ENCODE results near the gene LRIT2.
"Not testable (repeated sequence)": the region's sequence is repeated elsewhere in the genome, so short reads cannot be mapped to it uniquely, and the experiment has no call there.

LRIT2 gene

DNA sequence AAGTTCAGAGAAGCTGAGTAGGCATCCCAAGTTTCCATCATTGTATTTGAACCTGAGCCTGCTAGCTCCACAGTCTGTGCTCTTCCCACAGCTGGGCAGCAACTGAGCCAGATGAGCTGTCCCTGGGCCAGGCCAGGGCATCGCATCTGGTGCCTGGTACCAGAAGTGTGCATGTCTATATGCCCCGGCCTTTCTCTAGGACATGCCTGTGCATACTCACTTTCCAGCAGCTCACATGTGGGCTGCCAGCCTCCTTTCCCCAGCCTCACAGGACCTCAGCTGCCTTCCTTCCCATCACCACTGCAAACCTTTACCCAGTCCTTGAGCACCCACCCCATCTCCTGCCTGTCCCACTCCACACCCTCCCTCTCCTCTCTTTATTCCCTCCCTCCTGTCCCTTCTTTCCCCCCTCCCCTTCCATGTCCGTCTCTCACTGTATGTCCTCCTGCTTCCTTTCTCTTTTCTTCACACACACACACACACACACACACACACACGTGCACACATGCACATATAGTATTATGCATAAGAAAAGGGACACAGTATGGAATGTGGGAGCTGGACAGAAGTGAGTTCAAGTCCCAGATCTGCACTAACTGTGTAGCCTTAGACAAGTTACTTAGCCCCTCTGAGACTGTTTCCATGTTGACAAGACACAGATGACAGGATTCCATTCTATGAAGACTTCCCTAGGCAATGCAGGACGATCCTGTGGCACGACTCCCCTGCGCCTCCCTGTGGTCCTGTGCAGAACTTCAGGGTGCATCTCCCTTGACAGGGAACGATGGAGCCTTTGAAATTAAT lies 20.1 kb downstream of the LRIT2 start:
- DNase-seq = peak; percentile 61

DNA sequence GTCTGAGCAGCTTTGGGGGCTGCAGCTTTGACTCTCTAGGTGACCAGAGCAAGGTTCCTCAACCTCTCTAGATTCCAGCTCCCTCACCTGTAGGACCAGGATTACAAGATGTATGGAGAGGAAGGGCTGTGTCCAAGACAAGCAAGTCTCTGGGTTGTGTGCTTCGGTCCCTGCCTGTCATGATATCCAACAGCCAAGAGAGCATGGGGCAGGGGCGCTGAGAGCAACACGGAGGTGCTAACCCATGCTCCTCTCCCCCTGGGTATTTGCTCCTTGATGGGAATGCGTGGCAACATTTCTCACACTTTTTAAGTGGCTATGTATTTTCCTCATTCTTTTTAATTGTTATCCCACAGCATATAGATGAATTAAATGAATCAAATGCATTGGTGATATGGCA lies 20.7 kb downstream of the LRIT2 start:
- DNase-seq = no peak

DNA sequence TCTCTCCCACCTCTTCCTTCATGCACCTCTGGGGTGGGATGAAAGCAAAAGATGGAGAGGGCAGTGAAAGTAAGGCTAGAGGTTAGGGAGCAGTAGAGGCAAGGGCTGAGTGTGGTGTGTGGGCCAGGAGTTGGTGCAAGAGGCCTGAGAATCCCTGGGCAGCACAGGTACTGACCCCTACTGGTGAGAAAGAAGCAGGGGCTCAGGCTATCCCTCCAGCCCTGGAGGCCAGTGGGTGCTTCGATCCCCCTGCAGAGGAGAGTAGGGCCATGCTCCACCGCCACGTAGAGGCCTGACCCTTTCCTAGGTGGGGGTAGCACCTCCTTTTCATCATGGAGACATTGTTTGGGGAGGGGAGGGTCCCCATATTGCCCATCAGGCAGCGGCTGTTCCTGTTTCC lies 21.2 kb downstream of the LRIT2 start:
- DNase-seq = no peak

DNA sequence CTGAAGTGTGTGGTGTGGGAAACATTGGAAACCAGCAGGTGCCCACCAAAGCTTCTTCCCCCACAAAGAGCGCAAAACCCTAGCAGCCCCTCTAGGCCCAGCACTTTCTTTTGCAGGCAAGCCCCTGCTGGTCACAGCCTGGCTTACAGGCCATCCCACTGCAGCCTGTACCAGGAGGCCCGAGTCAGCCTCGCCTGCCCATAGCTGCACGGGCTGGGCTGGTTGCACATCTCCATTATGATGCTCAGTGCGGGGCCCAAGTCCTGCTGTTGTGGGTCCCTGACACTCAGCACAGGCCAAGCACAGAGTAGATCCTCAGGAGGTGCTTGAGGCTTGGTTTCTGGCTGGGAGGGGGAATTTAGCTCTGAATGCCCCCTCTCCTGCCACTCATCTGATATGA lies 23.0 kb downstream of the LRIT2 start:
- no peak for DNase-seq

DNA sequence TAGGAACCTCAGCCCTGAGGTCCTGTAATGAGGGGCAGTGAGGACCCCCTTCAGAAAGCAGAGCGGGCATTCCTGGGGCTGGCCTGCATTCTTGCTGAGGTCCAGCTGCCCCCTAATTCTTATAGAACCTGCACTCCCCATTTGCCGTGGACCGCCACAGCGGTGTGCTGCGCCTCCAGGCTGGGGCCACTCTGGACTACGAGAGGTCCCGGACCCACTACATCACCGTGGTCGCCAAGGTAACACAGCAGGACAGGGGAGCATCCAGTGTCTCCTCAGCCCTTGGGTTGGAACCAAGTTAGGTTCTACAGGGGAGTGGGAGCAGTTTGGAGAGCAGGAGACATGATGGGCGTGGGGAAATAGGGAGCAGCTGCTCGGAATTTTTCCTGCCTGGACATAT lies 23.7 kb downstream of the LRIT2 start:
- DNase-seq = no peak

DNA sequence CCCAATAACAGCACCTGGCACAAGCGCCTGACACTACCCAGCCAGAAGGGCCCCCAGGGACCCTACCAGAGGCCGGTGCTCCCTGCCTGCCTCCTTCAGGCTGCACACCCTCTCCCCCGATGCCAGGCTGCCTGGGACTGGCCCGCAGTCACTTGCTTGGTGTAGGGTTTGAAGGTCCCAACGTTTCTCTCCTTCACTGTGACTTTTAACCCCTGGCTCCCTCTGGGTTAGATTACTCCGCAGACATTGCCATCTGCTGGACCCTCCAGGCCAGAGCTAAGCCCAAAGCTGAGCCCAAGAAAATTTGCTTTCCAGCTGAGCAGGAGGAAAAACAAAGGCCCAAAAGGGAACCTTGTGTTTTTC lies 24.1 kb downstream of the LRIT2 start:
- no peak for DNase-seq

DNA sequence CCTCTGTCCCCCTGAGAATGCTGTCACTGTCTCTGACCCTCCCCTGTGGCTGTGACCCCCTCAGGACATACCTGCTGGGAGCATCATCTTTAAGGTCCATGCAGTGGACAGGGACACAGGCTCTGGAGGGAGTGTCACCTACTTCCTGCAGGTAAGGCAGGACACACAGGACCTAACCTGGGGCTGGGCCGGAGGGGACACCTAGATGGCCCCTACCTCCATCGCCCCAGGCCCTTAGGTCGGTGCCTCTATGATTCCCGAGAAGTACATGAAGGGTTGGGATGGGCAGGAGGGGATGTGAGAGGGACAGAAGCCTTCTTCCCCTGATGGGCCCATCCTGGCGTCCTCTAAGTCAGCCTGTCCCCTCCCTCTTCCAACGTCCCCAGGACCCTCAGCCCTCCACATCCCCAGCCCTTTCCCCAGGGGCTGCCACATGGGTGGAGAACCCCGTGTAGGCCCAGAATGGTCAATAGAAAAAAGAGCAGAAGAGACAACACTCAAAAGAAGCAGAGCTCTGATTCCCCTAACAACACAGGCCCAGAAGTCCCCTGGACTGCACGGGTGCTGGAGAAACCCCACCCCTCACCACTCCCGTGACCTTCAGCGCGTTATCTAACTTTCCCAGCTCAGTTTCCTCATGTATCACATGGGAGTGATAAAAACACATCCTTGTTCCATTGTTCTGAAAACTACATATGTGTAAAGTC lies 24.7 kb downstream of the LRIT2 start:
- DNase-seq = no peak

DNA sequence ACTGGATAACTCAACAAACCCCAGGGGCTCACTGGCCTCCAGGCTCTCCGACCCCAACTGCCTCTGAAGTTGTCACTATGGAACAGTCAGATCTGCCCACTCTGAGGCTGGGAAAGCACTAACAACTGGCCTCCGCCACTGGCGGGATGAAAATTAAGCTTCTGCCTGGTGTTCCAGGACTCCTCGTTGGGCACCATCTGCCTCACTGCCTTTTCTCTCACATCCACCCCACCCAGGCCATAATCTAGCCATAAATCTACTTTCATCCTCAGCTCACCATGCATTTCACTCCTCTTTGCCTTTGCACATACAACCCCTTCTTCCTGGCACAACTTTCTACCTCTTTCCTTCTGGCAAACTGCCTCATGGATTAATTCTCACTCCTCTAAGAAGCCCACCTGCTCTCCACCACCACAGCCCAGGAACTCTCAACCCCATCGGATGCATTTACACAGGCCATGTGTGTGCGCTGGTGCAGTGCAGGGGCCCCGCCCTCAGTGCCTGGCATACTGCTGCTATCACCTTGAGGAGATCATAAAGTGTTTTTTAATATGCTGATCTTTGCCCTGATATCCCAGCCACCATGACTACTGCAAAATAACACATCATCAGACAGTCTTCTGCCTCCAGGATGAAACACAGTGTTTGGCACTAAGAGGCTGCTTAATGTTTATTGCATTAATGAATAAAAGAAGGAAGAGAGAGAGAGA lies 27.0 kb downstream of the LRIT2 start:
- no peak for DNase-seq

DNA sequence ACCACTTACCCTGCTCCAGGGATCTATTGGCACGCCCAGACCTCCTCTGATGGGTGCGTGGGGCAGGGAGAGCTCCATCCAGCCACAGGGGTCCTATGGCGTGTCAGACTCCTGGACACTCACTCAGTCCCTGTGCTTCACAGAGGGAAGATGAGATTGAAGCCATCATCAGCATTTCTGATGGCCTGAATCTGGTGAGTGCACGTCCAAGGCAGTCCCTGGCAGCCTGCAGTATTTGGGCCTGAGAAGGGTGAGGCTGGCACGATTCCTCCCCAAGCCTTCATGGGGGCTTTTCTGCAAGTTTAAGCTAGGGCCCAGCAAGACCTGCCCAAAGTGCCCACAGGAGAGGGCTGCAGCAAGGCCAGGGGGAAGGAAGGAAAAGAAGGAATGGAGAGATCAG lies 27.7 kb downstream of the LRIT2 start:
- no peak for DNase-seq

DNA sequence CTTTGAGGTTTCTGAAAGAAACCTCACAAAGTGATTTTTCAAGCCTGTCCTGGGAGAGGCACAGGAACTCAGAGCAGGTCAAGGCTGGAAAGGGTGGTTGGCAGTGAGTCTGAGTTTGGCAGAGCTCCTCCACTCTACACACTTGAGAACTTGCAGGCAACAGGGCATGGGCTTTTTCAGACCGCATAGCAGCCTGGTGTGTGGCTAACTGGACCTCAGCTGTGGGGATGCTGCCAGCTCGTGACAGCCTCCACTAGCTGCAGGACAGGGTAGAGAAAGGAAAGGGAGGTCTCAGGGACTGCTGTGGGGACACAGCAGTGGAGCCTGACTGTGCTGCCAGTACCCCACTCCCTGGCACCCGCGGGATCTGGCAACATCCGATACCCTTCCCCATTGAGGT lies 28.4 kb downstream of the LRIT2 start:
- DNase-seq = no peak

DNA sequence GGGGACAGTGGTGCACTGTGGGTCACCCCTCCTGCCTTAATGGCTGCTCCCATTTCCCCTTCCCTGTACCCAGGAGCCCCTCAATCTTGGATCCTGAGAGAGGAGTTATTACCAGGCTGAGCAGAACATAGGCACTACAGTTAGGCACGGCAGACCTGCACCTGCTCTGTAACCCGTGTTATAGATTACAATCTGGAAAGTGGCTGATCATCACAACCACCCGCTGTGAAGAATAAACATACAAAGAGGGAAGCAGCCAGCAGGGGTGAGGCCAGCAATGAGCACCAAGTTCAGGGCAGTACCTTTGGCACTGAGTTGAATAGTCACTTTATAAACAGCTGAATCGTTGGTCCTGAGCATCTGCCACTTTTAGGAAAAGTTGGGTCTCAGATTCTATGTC lies 29.3 kb downstream of the LRIT2 start:
- DNase-seq = no peak

DNA sequence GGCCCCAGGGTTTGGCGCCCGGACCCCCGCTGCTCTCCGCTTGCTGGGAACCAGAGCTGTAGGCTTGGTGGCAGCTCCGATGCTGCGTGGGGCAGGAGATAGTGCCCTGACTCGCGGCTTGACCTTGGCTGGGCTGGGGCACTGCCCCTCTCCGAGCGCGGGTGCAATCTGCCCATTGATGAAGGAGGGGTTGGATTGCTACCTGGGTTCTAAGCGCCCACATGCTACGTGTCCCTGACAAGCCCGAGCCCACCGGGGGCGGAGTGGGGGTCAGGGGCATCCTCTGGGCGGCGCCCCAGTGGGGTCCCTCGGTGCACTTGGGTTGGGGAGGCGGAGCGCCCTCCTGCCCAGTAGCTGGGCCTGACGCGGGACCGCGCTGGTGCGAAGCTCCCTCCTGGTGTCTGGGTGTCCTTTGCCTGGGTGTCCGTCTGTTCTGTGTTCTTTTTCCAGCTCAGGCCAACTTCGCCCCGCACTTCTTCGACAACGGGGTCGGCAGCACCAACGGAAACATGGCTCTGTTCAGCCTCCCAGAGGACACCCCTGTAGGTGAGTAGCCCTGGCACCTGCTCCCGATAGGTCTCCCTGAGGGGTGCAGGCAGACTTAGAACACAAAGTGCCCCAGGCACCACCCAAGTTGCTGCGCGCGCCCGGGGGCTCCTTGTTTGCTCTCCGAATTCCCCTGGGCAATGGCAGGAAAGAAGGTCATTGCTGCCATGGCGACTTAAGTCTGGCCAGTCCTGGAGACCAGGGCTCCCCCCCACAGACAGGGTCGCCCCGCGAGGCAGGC lies 30.1 kb downstream of the LRIT2 start:
- no peak for DNase-seq

DNA sequence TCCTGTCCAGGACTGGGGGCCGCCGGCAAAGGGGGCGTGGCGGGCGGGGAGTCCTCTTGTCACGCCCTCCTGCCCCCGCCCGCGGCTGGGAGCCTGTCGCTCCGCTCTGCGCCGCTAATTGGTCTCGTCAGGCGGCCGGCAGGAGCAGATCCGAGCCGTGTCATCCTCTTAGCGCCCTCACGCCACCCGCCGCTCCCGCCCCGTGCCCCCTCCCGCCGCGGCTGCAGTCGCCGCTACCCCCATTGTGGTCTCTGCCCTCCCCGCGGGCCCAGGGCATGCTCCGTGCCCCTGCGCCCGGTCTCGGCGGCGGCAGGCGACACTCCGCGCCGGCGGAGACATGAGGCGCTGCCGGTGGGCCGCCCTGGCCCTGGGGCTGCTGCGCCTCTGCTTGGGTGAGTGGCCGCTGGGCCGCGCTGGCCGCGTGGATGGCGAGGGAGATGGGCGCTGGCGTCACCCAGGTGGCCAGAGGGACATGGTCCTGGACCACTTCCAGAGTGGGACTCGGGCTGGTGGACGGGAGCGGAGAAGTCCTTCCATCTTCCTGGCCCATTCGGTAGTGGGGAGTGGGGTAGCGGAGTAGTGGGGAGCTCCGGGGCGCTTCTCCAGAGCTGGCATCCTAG lies 30.8 kb downstream of the LRIT2 start, which contains the start of gene CDHR1:
Gene CDHR1 (plus strand): TSS at position 114 of the 620 bp plus-strand sequence. CDS start 224 bp downstream, at position 338.
- DNase-seq = peak; percentile 62

DNA sequence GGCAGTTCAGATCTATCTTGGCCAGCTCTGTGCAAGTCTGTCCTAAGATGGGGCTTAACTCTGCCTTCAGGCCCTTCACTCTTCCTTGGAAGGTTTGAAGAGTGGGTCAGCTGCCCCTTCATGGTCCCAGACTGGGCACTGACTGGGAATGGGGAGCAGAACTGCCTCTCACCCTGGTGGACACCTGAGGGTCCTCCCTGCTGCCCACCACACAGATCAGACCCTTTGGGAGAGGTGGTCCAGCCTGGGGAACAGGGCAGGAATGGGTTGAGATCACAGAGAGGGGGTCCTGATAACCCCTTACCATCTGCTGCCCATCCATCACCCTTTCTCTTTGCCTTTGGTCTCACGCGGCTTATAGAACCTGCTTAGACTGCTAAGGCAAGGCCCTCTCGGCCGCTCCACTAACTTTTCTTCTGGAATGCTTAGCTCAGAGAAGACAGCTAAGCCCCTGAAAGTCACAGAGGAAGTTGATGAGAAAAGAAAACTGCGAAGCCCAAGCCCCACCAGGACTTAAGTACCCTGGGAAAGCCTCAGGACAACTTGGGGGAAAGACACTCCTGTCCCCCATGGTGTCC lies 31.4 kb downstream of the LRIT2 start:
- DNase-seq = no peak

DNA sequence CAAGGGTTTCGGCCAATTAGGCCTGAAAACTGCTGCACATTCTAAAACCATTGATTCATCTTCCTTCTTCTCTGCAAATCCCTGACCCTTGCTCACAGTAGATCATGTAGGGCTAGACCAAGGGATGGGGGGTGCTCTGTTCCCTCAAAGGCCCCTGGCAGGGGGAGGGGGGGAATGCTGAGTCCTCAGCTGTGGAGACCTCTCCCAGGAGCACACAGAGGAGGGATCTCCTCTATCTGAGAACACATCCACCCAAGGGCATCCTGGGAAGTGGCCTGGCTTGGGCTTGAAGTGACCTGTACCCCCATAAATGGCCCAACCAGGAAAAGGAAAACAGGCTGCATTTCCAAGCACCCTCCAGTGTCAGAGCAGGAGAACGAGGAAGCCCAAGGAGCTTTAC lies 32.0 kb downstream of the LRIT2 start:
- DNase-seq = no peak

DNA sequence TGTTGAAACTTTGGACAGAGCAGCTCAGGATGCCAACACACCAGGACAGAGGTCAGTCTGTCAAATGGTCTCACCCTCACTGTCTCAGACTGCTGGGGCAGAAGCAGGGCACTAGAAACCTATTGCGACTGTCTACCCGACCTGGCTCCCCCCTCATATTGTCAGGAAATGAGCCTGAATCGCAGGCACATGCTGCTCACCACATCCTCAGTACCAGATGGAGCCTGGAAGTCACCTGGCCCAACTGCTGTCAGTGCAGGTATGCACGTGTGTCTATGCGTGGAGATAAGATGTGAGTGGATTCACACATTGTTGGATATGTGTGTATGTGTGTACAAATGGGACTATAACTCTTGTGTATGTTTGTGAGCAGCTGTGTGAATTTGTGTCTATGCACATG lies 34.2 kb downstream of the LRIT2 start:
- peak; percentile 23 for DNase-seq

DNA sequence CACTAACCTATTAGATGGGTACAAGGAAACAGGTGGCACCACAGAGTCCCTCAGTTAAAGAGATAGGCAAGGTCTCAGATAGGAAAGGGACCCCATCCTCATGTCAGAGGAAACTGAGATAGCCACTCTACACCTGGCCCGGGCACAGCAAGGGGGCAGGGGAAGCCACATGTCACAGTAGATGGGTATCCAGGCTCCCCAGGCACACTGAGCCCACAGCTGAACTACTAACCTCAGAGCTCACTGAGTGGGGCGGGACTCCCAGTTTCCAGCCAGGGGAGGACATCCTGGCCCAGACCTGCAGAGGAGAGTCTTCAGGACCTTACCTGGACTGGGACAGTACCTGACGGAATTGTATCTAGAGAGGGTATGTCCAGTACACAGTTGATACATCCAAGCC lies 34.7 kb downstream of the LRIT2 start:
- no peak for DNase-seq

DNA sequence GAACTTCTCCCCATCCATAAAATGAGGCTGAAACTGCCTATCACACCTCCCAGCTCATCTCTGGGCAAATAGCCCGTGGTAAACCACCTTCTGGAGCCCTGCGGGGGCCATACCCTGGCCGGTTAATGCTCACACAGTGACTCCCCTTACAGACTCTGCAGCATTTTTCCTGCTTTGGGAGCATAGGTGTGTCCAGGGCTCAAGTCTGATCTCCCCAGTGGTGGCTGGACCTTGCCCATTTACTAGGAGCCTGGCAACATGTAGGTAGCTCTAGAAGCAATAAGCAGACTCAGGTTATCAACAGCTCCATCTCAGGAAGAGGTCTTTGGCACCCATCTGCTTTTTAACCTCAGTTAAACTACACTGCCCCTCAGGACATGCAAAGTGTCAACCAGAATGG lies 36.5 kb downstream of the LRIT2 start:
- DNase-seq = no peak

DNA sequence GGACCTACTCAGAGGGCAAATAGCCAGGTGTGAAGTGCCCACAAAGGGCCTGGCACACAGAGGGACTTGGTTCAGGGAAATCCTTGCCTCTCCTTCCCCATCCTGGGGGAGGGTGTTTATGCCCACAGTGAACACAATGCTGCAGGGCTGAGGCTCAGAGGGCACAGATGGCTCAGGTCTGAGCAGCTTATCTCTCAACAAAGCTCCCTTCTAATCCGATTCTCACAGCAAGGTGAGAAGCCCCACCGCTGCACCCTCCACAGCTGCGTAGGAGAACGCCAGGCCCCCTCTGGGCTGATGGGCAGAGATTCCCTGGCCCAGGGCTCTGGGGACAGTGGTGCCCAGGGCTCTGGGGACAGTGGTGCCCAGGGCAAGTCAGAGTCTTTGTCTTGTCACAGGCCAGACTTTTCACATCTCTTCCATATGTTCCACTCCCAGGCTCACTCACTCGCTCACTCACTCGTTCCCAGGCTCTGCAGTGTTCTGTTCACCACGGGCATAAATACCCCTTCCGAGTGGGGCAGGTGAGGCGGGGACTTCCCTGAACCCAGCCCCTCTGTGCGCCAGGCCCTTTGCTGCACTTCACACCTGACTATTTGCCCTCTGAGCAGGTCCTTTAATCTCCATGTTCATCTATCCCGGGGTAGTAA lies 39.7 kb downstream of the LRIT2 start:
- no peak for DNase-seq

DNA sequence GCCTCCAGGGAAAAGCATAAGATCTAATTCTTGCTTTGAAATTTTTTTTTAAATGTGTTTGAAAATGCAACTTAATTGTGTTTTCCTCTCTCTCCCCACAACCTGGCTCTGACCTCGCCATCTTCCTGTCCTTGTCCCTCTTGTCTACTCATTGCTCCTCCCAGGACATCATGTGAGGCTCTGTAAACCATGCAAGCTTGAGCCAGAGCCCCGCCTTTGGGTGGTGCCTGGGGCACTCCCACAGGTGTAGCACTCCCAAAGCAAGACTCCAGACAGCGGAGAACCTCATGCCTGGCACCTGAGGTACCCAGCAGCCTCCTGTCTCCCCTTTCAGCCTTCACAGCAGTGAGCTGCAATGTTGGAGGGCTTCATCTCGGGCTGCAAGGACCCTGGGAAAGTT lies 40.8 kb downstream of the LRIT2 start:
- DNase-seq = no peak

DNA sequence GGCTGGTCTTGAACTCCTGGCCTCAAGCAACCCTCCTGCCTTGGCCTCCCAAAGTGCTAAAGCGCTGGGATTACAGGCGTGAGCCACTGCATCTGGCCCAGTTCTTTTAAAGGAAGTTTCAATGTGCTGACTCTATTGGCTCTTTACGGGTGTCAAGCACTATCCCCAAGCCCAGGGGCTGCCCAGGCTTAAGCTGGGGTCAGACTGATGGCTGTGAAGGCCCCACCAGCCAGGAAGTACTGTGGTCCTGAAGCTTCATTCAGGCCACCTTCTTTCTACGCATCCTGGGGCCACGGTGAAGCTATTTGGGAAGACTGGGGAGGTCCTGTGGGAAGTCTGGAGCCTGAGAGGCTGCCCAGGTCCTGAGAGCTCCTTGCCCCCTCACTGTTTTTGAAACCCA lies 43.7 kb downstream of the LRIT2 start:
- no peak for DNase-seq

DNA sequence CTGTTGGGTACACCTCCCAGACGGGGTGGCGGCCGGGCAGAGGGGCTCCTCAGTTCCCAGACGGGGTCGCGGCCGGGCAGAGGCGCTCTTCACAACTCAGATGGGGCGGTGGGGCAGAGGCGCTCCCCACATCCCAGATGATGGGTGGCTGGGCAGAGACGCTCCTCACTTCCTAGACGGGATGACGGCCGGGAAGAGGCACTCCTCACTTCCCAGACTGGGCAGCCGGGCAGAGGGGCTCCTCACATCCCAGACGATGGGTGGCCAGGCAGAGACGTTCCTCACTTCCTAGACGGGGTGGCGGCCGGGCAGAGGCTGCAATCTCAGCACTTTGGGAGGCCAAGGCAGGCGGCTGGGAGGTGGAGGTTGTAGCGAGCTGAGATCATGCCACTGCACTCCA lies 45.0 kb downstream of the LRIT2 start:
- DNase-seq = not testable (repeated sequence)

All from CD4-positive, alpha-beta T cell treated with Interleukin-12 subunit alpha and Interleukin-12 subunit beta, for 1 hour (primary cell).